C1 segment of cervical spinal cord (tissue), 14 donors: ENCODE results near the gene RBM25.
A peak's percentile ranks its signal among the peaks of the same experiment; 100 is the strongest.
"Not testable (repeated sequence)": the region's sequence is repeated elsewhere in the genome, so short reads cannot be mapped to it uniquely, and the experiment has no call there.

Source experiments
- DNase-seq, 14 donors: peaks; one replicate each; lab custom pipeline; 2025; lab: John Stamatoyannopoulos, UW

The RBM25 gene

DNA sequence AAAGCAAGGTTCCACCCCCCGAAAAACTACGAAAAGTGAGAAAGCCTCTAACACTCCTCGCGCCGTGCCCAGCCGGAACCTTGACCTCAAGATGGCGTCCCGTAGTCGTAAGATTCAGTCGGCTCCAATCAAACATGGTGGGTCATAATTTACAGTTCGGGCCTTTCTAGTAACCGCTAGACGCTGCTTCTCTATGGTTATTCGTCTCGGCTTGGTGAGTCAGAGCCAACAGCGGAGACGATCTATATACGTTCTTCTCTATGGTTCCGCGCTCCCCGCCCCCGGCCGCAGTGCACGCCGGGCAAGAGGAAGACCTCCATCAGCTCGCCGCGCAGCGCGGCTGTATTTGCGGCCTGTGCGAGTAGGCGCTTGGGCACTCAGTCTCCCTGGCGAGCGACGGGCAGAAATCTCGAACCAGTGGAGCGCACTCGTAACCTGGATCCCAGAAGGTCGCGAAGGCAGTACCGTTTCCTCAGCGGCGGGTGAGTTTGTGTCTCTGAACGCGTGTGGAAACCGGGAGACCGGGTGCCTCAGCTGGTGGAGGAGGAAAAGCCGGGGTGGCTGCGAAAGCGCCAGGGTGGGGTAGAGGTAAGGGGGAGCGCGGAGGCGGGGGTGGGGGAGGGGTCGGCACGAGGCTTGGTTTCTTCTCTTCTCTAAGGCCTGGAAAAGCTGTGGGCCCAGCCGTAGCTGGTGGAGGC is at the start of gene RBM25:
Gene RBM25, plus strand, starts transcription at position 311 of the 698 bp plus-strand sequence. CDS start 13,108 bp downstream, outside the sequence.
- DNase-seq, result peak; percentile 61 to 98 (median 93)

DNA sequence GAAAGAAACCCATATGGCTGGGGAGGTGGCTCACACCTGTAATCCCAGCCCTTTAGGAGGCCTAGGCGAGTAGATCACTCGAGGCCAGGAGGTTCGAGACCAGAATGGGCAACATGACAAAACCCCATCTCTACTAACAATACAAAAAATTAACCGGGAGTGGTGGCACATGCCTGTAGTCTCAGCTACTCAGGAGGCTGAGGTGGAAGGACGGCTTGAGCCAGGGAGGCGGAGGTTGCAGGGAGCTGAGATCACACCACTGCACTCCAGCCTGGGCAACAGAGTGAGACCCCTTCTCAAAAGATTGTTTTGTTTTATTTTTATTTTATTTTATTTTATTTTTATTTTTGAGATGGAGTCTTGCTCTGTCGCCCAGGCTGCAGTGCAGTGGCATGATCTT is 47.1 kb upstream of the RBM25 start:
- DNase-seq, result not testable (repeated sequence)

DNA sequence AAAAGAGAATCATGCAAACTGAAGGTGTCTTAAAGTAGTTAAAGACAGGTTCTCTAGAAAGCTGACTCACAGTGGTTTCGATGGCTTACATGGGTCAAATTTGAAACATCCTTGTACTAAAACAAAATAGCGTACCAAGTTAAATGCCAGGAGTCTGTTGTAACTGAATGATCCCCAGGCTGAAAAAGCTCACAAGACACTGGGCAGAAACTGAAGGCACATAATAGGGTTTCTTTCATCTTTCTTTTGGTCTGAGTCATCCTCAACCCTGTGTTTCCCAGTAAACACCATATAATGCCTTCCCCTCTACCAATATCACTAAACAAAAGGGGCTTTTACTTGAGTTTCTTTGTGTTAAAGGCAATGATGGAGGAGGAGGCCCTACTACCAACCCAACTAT is 44.2 kb upstream of the RBM25 start:
- peak in 1 of 14 donors; percentile 8 for DNase-seq

DNA sequence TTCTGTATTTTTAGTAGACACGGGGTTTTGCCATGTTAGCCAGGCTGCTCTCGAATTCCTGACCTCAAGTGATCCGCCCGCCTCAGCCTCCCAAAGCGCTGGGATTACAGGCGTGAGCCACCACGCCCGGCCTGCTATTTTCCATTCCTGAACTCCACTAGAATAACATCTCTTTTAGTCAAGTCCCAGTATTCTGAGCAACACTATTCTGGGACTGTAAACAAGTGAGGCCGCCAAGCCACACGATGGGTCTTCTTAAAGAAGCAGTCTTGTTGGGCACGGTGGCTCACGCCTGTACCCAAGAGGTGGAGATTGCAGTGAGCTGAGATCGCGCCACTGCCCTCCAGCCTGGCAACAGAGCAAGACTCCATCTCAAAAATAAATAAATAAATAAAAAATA is 42.8 kb upstream of the RBM25 start:
- DNase-seq, result not testable (repeated sequence)

DNA sequence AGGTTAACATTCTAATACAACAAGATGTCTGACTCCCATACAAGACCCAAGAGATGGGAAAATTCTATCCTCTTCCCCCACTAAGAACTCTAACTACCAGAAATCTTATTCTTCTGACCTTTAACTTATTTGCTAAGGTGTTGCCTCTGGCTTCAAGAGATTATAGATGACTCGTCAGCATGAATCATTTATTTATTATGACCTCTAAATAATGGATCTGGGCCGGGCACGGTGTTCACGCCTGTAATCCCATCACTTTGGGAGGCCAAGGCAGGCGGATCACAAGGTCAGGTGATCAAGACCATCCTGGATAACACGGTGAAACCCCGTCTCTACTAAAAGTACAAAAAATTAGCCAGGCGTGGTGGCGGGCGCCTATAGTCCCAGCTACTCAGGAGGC is 42.3 kb upstream of the RBM25 start:
- DNase-seq, result not testable (repeated sequence)

DNA sequence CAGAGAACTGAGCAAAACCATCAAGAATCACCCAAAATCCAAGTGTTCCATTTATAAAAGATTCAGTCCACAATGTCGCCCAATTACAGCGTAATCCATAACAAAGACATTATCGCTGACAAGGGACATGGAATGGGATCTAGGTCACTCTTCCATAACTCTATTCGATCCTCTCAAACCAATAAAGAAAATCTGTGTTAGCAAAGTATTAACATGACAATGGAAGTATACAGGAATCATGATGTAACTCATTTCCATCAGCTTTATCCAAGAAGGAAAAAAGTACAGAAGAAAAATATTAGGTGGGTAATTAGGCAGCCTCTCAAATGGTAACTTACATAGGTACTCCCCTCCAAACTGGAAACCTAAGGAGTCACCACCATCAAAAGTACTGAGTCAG is 36.3 kb upstream of the RBM25 start:
- no peak for DNase-seq

DNA sequence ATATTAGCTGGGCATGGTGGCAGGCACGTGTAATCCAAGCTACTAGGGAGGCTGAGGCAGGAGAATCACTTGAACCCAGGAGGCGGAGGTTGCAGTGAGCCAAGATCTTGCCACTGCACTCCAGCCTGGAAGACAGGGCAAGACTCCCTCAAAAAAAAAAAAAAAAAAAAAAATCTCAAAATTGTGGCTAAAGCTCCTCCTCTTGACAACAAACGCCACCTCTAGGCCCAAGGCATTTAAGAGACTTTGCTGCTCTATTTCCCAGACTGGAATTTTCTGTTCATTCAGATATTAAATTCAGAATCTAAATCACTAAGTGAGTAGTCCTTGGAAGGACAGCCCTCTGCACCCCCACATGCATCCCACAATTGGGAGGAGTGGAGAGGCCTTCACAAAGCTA is 32.8 kb upstream of the RBM25 start:
- no peak for DNase-seq

DNA sequence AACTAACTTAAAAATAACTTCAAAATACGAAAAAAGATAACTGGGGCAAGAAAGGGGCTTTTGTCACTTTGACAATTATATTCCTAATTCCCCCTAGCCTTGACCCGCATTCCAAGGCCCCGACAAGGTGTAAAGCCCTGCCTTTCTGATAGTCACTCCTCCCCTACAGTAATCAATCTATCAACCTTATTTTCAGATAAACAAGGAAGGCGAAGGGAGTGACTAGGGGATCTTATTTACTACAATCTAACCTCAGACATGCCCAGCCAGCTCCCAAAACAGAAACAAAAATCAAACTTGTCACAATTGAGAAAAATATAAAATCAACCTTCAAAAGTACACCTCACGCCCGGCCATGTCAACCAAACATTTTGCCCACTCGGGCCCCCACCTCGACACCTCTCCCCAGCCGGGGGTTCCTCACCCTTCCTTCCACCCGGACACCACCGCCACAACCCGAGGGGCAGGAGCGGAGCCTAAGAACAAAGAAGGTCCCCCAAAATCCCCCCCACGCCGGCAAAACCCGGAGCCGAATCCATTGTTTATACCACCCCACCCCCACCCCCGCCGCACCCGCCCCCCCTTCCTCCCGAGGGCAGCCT is 32.0 kb upstream of the RBM25 start:
- DNase-seq, result no peak

DNA sequence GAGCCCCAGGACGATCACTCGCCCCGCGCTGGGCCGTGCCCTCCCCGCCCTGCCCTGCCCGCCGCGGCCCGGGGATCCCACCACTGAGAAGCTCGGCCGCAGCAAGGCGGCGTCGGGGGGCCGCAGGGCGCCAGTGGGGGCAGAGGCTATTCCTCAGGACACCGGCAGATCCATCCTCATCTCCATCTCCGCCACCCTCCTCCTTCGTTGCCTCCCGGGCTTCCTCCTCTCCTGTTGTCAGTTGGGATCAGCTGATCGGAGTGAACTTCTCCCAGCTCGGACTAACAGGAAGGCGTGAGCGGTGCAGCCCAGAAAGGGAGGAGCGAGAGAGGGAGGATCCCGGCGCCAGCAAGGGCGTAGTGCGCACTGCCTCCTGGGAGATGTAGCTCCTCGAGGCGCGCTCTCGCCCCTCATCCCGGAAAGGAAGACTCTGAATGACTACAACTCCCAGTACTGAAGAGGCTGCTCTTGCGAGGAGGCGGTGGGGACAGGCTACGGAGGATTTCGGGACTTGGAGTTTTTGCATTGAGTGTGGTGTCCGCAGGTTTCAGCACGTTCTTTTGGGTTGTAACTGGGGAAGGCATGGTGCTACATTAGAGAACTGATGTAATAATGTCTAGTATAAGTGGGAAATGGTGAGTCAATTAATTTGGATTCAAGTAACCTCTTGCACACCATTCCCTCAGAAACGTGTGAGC is 31.3 kb upstream of the RBM25 start, which contains the start of gene ZFYVE1:
Gene ZFYVE1, minus strand, starts transcription at position 262 of the 698 bp plus-strand sequence. CDS start 2,598 bp downstream, outside the sequence.
- DNase-seq, result peak; percentile 62 to 99 (median 96)

DNA sequence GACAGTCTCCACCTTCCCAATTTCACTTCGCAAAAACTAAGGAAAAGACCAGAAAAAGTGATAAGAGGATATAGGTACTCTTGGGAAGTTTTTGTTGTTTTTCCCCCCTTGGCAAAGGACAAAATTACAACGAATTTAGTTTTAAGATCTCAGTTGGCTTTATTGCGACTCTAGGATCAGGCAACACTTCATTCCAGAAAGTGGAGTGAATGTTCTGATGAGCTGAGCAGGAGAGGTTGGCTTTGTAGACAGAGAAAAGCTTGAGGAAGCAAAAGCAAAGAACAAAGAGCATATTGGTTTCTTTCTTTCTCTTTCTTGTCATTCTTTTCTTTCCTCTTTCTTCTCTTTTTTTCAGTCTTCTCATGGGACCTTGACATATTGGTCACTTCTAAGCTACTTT is 30.8 kb upstream of the RBM25 start:
- no peak for DNase-seq

DNA sequence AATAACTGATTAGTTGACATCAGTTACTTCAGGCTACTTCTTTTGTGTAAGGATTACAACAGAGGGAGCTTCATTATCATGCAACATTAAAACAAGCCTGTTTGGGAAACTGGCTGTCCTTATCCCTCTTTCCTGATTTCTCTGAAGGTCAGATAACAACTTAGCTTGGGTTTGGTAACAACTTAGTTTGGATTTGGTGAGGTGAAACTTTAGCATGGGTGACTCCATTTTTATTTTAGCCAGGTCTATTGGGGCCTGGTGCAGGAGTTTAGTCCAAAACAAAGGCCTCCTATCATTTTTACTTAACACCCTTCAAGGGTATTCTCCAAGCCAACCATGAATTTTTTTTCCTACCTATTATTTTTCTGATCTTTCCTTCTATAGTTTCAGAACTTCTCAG is 30.4 kb upstream of the RBM25 start:
- no peak for DNase-seq

DNA sequence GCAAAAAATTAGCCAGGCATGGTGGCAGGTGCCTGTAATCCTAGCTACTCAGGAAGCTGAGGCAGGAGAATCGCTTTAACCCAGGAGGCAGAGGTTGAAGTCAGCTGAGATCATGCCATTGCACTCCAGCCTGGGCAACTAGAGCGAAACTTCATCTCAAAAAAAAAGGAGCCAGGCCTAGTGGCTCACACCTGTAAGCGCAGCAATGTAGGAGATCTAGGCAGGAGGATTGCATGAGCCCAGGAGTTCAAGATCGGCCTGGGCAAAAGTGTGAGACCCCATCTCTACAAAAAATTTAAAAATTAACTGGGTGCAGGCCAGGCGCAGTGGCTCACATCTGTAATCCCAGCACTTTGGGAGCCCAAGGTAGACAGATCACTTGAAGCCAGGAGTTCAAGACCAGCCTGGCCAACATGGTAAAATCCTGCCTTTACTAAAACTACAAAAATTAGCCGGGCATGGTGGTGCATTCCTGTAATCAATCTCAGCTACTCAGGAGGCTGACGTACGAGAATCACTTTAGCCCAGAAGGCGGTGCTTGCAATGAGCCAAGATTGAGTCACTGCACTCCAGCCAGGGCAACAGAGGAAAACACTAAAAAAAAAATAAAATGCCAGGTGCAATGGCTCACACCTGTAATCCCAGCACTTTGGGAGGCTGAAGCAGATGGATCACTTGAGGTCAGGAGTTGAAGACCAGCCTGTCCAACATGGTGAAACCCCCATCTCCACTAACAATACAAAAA is 21.5 kb upstream of the RBM25 start:
- DNase-seq, result not testable (repeated sequence)

DNA sequence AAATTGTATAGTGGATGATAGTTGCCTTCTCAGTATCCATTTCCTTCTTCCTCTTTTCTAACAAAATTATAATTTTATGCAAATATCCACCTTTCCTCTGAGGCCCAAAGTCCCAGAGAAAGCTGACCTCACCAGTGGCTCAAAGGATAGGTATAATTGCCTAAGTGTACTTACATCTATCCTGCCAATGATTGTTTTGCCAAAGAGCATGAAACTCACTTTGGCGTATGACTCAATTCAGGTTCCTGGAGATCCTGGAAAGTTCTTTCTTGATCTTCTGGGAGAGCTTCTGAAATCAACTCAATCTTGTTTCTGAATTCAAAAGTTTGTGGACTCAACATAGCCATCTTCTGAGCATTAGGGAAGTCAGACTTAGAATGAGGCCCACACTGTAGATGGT is 10.5 kb upstream of the RBM25 start:
- DNase-seq, result no peak

DNA sequence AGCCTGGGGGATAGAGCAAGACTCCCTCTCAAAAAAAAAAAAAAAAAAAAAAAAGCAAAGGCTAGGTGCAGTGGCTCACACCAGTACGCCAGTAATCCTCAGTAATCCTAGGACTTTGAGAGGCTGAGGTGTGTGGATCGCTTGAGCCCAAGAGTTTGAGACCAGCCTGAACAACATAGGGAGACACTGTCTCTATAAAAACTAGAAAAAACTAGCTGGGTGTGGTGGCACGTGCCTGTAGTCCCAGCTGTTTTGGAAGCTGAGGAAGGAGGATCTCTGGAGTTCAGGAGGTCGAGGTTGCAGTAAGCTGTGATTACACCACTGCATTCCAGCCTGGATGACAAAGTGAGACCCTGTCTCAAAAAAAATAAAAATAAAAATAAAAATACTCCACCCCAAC is 8.9 kb upstream of the RBM25 start:
- no peak for DNase-seq

DNA sequence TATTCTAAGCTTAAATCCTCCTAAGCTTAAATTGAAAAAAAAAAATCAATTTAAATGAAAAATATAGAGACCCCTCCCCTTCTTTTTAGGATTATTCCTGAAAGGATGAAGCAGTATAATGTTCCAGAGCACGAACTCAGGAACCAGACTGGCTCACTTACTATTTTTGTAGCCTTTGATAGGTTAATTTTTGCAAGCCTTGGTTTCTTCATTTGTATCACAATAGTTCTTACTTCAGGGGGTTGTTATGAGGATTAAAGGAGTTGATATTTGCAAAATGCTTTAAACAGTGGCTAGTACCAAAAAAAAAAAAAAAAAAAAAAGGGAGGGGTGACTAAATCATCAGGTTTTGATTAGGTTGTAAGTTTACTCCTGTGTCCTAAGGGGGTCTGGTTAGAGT is 3.1 kb upstream of the RBM25 start:
- no peak for DNase-seq

DNA sequence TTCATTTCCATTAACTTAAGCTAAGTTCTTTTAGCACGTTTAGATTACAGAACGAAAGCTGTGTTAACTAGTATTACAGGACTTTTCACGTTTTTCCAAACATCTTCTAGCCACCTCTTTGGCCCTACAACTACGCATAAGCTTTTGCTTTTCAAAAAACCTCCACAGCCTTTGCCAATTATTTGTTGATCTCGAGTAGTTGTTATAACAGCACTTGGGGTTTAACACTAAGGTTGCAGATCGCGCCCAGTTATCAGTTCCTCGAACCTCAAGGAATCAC is 450 bp upstream of the RBM25 start:
- DNase-seq, result no peak

DNA sequence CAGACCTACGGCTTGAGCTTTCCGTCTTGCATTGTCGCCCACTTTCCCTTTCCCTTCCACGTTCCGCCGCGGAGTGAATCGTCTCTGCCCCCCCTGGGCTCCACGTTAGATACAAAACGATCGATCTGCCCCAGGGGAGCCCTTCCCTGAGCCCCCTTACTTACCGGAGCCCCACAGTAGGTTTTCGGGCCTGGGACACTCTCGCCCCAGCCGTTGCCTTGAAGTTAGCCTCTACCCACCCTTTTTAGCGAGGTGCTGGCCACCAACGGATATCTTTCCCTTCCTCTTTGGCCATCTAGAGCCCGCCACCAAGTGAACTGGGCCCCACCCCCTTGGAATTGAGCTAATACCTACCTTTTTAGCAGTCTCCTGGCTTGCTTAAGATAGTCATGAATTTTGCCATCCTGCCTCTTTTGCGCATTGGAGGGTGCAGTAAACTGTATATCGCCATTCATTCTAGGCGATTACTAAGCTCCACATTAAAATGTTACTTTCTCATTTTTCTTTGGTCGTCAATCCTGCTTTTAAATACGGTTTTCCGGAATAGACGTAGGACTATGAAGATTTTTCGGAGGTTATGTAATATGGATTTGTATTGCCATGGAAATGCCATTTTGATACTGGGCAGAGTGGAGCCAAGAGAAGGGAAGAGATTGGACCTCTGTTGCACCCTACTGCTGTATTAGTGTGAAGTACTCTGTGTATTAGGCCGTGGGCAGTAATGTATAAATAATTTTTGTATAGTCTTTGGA is 764 bp downstream of the RBM25 start:
- peak in 6 of 14 donors; percentile 39 to 72 (median 49) for DNase-seq

DNA sequence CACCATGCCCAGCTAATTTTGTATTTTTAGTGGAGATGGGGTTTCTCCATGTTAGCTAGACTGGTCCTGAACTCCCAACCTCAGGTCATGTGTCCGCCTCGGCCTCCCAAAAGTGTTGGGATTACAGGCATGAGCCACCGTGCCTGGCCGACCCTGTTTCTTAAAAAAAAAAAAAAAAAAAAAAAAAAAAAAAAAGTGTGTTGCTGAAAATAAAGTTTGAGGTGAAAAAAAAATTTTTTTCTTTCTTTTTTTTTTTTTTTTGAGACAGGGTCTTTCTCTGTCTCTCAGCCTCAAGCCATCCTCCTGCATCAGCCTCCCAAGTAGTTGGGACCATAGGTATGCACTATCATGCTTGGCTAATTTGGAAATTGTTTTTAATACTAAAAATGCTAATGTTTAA is 11.3 kb downstream of the RBM25 start:
- no peak for DNase-seq

DNA sequence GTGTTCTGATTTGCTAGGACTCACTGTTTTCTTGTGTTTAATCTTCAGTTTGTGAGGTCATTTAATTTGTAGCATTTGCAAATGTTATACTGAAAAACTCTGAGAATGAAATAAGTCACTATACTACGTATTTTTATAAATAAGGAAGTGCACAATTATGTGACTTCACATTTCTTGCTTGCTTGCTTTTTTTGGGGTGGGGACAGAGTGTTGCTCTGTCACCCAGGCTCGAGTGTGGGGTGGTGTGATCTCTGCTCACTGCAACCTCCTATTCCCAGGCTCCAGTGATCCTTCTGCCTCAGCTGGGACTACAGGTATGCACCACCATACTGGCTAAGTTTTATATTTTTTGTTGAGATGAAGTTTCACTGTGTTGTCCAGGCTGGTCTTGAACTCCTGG is 32.7 kb downstream of the RBM25 start:
- DNase-seq, result no peak

DNA sequence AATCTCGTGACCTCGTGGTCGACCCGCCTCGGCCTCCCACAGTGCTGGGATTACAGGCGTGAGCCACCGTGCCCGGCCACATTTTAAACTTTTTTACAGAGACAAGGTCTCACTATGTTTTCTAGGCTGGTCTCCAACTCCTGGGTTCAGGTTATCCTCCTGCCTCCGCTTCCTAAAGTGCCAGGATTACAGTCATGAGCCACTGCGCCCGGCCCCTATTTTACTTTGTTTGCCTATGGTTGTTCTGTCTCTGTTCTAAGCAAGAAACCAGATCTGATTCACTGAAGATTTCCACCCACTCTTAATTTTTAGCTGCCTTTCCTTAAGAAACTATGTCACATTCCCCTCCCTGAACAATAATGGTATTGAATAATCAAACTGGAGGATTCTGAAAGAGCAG is 39.1 kb downstream of the RBM25 start:
- no peak for DNase-seq

DNA sequence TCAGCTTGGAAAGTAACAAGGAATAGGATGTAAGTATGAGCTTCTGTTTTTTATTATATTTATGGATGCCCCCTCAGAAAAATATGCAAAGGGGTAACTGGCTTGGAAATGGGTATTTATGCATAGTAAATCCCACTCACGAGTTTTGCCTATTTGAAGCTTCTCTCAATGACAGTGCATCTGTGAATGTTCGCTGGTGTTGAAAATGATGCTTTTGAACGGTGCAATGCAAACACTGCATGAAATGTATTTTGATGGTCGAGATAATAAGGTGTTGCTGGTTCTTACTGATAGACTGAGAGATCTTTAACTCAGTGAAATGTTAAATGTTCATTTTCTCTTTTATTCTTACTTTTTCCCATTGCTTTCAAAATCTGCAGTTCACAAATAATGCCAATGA is 42.0 kb downstream of the RBM25 start:
- no peak for DNase-seq
